Kidney epithelial cell (primary cell): ENCODE data around the gene PRDM12. TPM values are rescaled to one million over a fixed set of nuclear protein-coding genes. Genes with fewer than 3 reads are reported as not detected.

Source experiments
- DNase-seq: peaks from one replicate; pipeline ENCODE4 v3.0.0-alpha.2; 2010; ENCODE audit warnings: low read depth
- H3K27me3 ChIP-seq: 2 replicates; pipeline ENCODE4 v1.6.0; 2011; ENCODE audit warnings: low read length; ENCODE audit not compliant: control insufficient read depth, insufficient read depth
- H3K36me3 ChIP-seq: 2 replicates; pipeline ENCODE4 v1.5.1; 2011; ENCODE audit warnings: low read length; ENCODE audit not compliant: control insufficient read depth, insufficient read depth
- H3K4me3 ChIP-seq: 2 replicates; pipeline ENCODE4 v1.5.1; 2011; ENCODE audit warnings: low read depth, mild to moderate bottlenecking, control low read depth, low read length
- CTCF ChIP-seq: IDR thresholded peaks from 2 replicates; pipeline ENCODE4 v1.5.1; 2011; ENCODE audit warnings: mild to moderate bottlenecking, moderate library complexity, low read length, control low read depth, inconsistent platforms; ENCODE audit not compliant: insufficient read depth, poor library complexity, severe bottlenecking
- total RNA-seq: library from RNA; depleted of rRNA; stranded (reverse); fragments of >200 nt; gene quantifications from 2 replicates; pipeline ENCODE4 v1.2.3, GENCODE V29; 2015

The PRDM12 gene
- total RNA-seq, 1 donor from 2014 or later = 0.13 TPM

DNA sequence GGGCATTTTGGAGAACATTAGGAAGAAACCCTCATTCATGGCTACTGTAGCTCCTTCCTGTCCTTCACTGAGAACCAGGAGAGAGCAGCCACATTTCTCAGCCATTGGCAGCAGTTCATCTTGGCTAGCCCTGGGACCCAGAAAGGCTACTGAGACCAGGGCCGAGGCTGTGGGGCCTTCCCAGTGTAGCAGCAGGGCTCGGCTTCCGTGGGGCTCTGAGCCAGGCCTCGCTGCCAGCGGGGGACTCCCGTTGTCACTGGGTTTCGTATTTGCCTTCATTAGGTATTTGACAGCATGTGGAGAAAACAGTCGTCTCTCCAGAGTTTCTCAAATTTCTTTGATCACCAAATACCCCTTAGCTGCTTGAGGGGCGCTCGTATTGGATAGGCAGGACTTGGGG, 37.3 kb upstream of the PRDM12 start:
- no peak for DNase-seq
- no peaks in the 10 kb centered on the region for H3K27me3 ChIP-seq
- TF ChIP-seq CTCF = no peak
- no peak overlapping the region for H3K4me3 ChIP-seq
- peaks cover 1% of the 10 kb centered on the region for H3K36me3 ChIP-seq

DNA sequence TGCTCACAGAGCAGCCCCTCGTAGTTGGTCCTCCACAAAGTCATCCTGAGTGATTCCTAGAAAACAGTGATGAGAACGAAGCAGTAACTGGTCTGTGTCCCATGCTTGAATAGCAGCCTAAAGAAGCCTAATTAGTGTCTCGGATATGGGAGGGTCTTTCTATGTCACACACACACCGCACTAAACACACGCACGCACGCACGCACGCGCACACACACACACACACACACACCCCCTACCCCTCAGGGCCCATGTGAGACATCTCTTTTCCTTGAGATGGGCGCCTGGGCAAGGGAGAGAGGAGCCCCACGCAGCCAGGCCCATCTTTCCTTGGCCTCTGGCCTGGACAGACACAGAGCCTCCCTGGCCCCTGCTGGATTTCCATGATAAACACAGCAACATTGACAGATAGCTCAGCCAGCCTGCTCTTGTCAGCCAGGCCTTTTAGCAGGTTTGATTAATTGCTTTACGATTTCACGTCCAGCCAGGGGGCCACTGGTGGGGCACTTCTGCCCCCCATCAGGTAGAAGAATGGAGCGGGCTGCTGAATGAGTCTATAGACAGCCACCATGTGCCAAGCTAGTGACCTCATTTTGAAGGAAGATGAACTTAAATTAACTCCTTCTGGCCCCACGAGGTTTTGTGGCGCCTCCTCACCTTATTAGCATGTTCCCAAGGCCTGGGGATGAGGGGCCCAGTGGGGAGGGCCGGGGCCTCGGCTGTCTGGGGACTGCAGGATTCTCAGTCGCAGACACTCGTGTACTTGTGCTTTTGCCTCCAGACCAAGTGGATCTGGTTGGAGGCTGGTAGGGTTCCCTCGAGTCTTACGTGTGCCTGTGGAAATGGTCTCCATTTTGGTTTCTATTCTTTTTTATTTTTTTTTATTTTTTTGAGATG, 36.2 kb upstream of the PRDM12 start:
- no peak for DNase-seq
- Histone ChIP-seq H3K27me3 (no peaks in the 10 kb centered on the region), H3K4me3 (no peak overlapping the region), H3K36me3 (peaks cover 1% of the 10 kb centered on the region)
- no peak for TF ChIP-seq CTCF

DNA sequence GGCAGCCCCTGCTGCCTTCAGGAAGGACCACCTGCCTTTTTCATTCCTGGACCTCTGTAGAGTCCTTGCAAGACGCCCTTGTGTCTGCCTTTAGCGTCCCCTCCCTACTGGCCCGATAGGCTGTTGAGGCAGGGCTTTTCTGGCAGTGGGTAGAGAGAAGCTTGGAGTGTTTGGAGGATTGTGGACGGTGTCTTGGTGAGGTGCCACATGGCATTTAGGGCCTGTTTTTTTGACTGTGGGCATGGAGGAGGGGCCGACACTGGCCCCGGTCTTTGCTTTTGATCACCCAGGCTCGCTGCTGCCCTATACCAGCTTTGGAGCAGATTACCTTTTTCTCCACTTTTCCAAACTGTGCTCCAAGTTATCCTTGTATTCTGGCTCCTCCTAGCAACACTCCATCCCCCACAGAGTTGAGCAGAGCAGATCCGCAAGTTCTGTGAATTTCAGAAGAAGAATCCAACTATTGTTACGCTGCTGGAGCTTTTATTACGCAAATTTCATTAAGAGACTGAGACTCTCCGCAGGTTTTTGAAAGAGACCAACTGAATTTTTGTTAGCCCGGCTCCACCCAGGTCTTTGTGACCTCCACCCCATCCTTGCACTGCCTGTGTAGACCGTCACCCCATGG, 34.8 kb upstream of the PRDM12 start:
- H3K4me3 ChIP-seq = no peak overlapping the region
- no peak for DNase-seq
- no peaks in the 10 kb centered on the region for H3K27me3 ChIP-seq
- H3K36me3 ChIP-seq = peaks cover 3% of the 10 kb centered on the region
- TF ChIP-seq CTCF = no peak

DNA sequence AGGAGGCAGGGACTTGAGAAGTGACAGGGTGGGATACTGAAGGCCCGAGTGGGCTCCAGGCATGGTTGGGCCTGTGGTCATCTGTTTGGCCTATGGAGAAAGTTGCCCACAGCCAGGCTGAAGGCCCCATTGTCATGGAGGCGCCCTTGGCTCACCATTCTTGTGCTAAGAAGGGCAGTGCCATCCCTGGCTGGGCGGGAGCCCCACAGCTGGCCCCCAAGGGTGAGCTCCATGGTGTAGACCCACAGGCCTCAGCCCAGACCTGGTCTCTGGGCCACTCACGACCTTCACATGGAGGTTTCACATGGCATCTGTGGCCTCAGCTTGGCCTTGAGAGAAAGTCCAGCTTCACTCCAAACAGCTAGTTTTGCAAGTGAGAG, 34.3 kb upstream of the PRDM12 start:
- TF ChIP-seq CTCF = no peak
- H3K27me3 ChIP-seq = no peaks in the 10 kb centered on the region
- DNase-seq = no peak
- H3K36me3 ChIP-seq = peaks cover 3% of the 10 kb centered on the region
- H3K4me3 ChIP-seq = no peak overlapping the region

- no peak for TF ChIP-seq CTCF
- no peak for DNase-seq
- H3K4me3 ChIP-seq = no peak overlapping the region
- H3K27me3 ChIP-seq = no peaks in the 10 kb centered on the region
- H3K36me3 ChIP-seq = peaks cover 3% of the 10 kb centered on the region
Observed at GRCh38 chr9:130630506-130631330, 33.7 kb upstream of the PRDM12 start.
